ENCODE measurements around the gene FLNB. TPM values are rescaled to one million over a fixed set of nuclear protein-coding genes. Genes with fewer than 3 reads are reported as not detected.

FLNB gene
- total RNA-seq, 1 donor from 2014 or later = 521 TPM

GRCh38 chr3:58028902-58029301, 20.7 kb downstream of the FLNB start:
- H3K27ac ChIP-seq (ENCODE audit: low read depth, low read length) = no peak overlapping the region
- DNase-seq (ENCODE audit: low read depth) = no peak
- no peaks in the 10 kb centered on the region for H3K27me3 Mint-ChIP-seq (ENCODE audit: low read depth, unreplicated experiment)
- peaks cover 65% of the 10 kb centered on the region for H3K4me1 Mint-ChIP-seq (ENCODE audit: low read depth, unreplicated experiment)
- no peaks in the 10 kb centered on the region for H3K9me3 ChIP-seq (ENCODE audit: insufficient read depth, low read depth, low read length)
- peaks cover 5% of the 10 kb centered on the region for H3K36me3 Mint-ChIP-seq (ENCODE audit: low read depth, unreplicated experiment)
- H3K27me3 ChIP-seq (ENCODE audit: insufficient read depth, low read length) = no peaks in the 10 kb centered on the region
- H3K4me1 ChIP-seq (ENCODE audit: insufficient read depth, low read length) = peaks cover 18% of the 10 kb centered on the region
- no peak overlapping the region for H3K4me2 ChIP-seq (ENCODE audit: low read length)
- H3K4me3 ChIP-seq (ENCODE audit: insufficient read depth, low read depth, low read length) = no peak overlapping the region
- no peak overlapping the region for H3K9ac ChIP-seq (ENCODE audit: low read length)
- no peak overlapping the region for H3K27ac Mint-ChIP-seq (ENCODE audit: unreplicated experiment)
- no peak overlapping the region for H2AFZ ChIP-seq (ENCODE audit: low read depth, low read length)
- no peak overlapping the region for H3K4me3 Mint-ChIP-seq (ENCODE audit: unreplicated experiment)
- no peak for FAIRE-seq
- TF ChIP-seq CTCF (IDR thresholded peaks at IDR 0.05; ENCODE audit: insufficient read depth, low read depth, low read length) = no peak
- TF ChIP-seq EZH2 (IDR thresholded peaks at IDR 0.05; ENCODE audit: insufficient read depth, low read length) = no peak
- no peaks in the 10 kb centered on the region for H3K36me3 ChIP-seq (ENCODE audit: insufficient read depth, low read length)
- H3K79me2 ChIP-seq (ENCODE audit: insufficient read depth, low read length) = peaks cover 97% of the 10 kb centered on the region
- H3K9me3 Mint-ChIP-seq (ENCODE audit: unreplicated experiment) = no peaks in the 10 kb centered on the region
- H4K20me1 ChIP-seq (ENCODE audit: insufficient read depth, low read length) = peaks cover 95% of the 10 kb centered on the region

GRCh38 chr3:58029842-58030584, 21.8 kb downstream of the FLNB start:
- no peaks in the 10 kb centered on the region for H3K36me3 ChIP-seq (ENCODE audit: insufficient read depth, low read length)
- peaks cover 7% of the 10 kb centered on the region for H3K36me3 Mint-ChIP-seq (ENCODE audit: low read depth, unreplicated experiment)

More at GRCh38 chr3:58029842-58030584, 21.8 kb downstream of the FLNB start:
- peaks cover 61% of the 10 kb centered on the region for H3K4me1 Mint-ChIP-seq (ENCODE audit: low read depth, unreplicated experiment)
- H3K4me3 ChIP-seq (ENCODE audit: insufficient read depth, low read depth, low read length) = no peak overlapping the region
- H3K4me3 Mint-ChIP-seq (ENCODE audit: unreplicated experiment) = no peak overlapping the region
- peaks cover 97% of the 10 kb centered on the region for H3K79me2 ChIP-seq (ENCODE audit: insufficient read depth, low read length)
- DNase-seq (ENCODE audit: low read depth) (no peak), FAIRE-seq (no peak)
- H3K27me3 ChIP-seq (ENCODE audit: insufficient read depth, low read length) = no peaks in the 10 kb centered on the region
- no peak overlapping the region for H3K27ac ChIP-seq (ENCODE audit: low read depth, low read length)
- no peak for TF ChIP-seq EZH2 (IDR thresholded peaks at IDR 0.05; ENCODE audit: insufficient read depth, low read length)
- no peak for TF ChIP-seq CTCF (IDR thresholded peaks at IDR 0.05; ENCODE audit: insufficient read depth, low read depth, low read length)
- H2AFZ ChIP-seq (ENCODE audit: low read depth, low read length) = no peak overlapping the region
- peaks cover 18% of the 10 kb centered on the region for H3K4me1 ChIP-seq (ENCODE audit: insufficient read depth, low read length)
- no peaks in the 10 kb centered on the region for H3K27me3 Mint-ChIP-seq (ENCODE audit: low read depth, unreplicated experiment)
- H3K9me3 Mint-ChIP-seq (ENCODE audit: unreplicated experiment) = no peaks in the 10 kb centered on the region
- no peak overlapping the region for H3K4me2 ChIP-seq (ENCODE audit: low read length)
- peaks cover 95% of the 10 kb centered on the region for H4K20me1 ChIP-seq (ENCODE audit: insufficient read depth, low read length)
- no peaks in the 10 kb centered on the region for H3K9me3 ChIP-seq (ENCODE audit: insufficient read depth, low read depth, low read length)
- H3K9ac ChIP-seq (ENCODE audit: low read length) = no peak overlapping the region
- H3K27ac Mint-ChIP-seq (ENCODE audit: unreplicated experiment) = peak overlapping the region; percentile 60
